GM19023 (cell line): ENCODE measurements around the gene SLC35B2.
"Not testable (repeated sequence)": the region's sequence is repeated elsewhere in the genome, so short reads cannot be mapped to it uniquely, and the experiment has no call there.

Source experiments
- ATAC-seq: cut with Tn5 transposase; IDR thresholded peaks from one replicate; pipeline ENCODE4 v1.9.1; 2021; ENCODE audit warnings: mild to moderate bottlenecking, moderate library complexity; ENCODE audit not compliant: unreplicated experiment

SLC35B2 gene

DNA sequence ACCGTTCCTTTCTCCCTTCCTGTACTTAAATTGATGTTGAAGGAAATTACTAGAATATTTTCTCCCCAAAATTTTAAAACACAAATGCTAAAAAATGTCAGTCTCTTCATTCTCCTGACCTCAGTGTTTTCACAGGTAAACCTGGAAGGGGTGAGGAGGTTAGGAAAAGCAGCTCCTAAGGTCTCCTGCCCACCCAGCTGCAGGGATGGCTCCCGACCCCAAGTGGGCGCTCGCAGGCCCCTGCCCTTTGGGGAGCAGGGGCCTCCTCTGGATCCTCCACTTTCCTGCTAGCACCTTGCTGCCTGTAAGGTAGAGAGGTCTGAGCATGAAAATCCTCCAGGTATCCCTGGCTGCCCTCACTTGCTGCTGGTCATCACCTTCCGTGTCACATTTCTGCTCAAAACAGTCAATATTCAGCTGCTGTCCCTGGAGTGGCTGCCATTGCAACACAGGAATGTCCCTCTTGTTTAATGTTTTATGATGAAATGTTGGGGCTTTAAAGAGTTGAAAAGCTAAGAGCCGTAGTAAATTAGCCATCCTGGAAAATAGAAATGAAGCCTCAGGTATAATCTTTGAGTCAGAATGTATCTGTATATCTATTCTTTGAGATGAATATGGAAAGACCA is 21.3 kb downstream of the SLC35B2 start:
- ATAC-seq, result no peak

DNA sequence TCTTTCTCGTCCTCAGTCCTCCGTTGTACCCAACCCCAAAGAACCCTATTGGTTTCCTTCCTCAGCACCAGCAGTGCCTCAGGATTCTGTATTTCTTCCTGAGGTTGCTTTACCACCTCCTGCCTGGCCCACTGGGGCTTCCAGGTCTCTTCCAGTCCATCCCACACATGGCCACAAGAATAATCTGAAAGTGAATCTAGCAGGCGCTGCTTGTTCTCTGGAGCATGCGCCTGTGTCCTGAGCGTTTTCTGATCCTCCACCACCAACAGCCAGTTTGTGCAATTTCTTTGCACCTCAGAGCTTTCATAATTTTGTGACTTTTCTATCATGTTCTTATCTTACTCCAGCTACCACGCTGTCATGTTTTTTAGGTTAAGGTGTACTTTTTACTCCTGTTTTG is 22.1 kb downstream of the SLC35B2 start:
- no peak for ATAC-seq

DNA sequence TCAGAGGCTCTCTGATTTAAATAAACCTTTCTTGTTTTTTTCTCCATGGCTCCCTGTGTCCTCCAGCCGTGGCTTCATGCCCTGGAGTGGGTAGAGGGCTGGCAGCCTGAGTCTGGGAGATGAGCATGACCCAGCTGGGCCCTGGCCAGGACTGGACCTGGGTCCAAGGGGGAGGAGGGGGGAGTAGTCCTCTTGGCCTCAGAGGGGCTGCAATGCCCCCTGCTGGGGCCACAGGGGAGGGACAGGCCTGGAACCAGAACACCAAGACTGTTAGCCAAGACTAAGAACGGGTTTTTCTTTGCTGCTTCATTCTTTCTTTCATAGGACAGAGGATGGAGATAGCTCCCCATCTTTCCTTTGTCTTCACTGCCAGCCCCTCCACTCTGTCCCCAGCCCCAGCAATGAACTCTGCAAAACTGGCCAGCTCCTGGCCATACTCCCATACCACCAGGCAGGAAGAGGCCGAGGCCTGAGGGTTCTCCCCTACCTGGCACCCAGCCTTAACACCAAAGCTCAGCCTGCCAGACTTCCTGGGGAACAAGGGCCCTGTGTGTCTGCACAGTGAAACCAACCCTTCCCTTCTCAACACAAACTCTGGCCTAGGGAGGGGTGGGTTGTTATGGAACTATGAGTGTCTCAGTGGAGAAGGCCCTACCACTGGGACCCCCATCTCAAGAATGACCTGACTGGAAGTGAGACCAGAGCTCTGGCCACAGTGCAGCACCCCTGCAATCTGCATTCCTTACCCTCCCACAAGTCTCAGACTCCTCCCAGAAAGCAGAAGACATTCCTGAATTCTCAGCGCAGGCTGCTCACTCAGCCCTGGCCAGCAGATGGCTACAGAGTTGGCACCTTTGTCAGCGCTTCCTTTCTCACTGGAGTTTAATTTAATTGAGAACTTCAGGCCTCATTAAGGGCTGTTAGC is 23.0 kb downstream of the SLC35B2 start:
- no peak for ATAC-seq

DNA sequence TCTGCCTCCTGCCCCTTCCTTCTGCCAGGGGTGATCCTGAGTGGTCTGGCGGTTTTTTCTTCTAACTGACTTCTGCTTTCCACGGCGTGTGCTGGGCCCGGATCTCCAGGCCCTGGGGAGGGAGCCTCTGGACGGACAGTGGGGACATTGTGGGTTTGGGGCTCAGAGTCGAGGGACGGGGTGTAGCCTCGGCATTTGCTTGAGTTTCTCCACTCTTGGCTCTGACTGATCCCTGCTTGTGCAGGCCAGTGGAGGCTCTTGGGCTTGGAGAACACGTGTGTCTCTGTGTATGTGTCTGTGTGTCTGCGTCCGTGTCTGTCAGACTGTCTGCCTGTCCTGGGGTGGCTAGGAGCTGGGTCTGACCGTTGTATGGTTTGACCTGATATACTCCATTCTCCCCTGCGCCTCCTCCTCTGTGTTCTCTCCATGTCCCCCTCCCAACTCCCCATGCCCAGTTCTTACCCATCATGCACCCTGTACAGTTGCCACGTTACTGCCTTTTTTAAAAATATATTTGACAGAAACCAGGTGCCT is 23.7 kb downstream of the SLC35B2 start:
- no peak for ATAC-seq

DNA sequence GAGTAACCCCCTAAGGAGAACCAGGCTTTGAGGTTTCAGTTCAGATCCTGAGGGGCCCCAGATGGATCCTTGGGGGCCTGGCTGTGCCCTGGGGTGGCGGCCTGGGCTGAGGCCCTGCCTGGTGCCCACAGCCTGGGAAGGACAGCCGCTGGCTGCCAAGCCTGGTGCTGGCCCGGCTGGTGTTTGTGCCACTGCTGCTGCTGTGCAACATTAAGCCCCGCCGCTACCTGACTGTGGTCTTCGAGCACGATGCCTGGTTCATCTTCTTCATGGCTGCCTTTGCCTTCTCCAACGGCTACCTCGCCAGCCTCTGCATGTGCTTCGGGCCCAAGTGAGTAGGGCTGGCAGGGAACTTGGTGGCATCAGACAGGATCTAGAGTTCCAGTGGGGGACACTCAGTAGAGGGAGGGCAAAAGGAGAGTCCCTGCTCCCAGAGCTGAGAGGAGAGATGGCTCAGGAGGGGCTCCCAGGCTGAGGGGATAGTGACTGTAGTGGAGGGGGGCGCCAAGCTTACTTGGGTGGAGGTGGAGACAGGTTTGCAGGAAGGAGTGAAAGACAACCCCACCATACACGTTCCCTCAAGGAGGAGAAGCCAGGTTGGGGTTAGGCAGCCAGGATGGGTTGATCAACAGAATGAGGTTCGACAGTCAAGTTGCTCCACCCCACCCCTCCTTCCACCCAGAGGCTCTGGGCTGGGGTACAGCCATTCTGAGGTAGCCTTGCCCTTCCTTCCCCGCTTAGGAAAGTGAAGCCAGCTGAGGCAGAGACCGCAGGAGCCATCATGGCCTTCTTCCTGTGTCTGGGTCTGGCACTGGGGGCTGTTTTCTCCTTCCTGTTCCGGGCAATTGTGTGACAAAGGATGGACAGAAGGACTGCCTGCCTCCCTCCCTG is 24.4 kb downstream of the SLC35B2 start:
- no peak for ATAC-seq

DNA sequence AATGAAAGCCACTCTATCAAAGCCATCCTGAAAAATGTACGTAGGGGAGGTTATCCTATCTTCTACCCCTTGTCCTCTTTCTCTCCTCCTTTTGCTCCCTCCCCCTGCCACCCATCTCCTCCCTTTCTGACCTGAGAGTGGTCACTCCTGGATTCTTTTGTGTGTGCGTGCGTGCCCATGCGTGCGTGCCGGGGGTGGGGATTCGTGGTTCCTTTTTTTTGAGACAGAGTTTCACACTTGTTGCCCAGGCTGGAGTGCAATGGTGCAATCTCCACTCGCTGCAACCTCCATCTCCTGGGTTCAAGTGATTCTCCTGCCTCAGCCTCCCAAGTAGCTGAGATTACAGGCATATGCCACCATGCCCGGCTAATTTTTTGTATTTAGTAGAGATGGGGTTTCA is 25.9 kb downstream of the SLC35B2 start:
- ATAC-seq, result not testable (repeated sequence)

DNA sequence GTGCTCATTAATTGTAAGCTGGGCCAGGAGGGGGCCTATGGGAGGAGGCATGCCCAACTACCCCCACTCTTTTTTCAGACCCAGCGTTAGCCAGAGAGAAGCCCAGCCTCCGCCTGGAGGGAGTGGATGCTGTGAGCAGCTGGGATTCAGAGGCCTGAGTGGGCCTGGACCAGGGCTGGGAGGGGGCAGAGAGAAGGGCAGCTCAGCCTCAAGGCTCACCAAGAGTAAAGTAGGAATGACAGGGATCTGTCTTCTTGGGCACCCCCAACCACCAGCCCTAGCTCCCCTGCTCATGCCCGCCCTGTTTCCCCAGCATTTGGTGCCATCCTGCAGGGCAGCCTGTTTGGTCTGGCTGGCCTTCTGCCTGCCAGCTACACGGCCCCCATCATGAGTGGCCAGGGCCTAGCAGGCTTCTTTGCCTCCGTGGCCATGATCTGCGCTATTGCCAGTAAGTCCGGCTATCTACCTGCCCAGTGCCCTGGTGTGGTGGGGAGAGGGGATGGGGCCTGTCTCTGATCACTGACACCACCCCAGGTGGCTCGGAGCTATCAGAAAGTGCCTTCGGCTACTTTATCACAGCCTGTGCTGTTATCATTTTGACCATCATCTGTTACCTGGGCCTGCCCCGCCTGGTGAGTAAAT is 27.2 kb downstream of the SLC35B2 start:
- ATAC-seq, result no peak

DNA sequence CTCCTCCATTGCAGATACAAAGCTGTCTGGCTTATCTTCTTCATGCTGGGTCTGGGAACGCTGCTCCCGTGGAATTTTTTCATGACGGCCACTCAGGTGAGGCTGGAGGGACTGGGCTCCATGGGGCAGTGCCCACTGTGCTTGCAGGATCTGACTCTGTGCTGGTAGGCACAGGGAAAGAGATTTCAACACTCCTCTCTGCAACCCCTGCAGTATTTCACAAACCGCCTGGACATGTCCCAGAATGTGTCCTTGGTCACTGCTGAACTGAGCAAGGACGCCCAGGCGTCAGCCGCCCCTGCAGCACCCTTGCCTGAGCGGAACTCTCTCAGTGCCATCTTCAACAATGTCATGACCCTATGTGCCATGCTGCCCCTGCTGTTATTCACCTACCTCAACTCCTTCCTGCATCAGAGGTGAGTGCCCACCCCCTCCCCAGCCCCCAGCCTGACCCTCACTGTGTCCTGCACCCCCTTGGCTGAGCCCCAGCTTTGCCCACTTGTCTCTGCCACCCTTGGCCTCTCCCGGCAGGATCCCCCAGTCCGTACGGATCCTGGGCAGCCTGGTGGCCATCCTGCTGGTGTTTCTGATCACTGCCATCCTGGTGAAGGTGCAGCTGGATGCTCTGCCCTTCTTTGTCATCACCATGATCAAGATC is 27.8 kb downstream of the SLC35B2 start:
- no peak for ATAC-seq

DNA sequence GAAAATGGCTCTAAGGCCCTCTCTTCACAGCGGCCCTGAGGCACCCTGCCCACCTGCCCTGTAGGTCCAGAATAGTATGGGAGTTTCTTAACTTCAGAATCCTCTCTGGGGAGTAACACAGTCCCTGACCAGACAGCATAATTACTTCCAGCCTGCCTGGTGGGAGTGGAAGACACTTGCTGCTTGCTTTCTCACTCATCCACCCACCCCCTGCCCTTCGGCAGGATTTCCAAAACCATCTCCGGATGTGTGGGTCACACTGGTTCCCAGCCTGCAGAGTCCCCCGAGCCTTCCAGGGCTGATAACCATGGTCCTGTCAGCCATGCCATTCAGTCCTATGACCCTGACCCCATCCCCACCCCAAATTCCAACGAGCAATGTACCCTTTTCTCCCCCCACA is 28.5 kb downstream of the SLC35B2 start:
- no peak for ATAC-seq

DNA sequence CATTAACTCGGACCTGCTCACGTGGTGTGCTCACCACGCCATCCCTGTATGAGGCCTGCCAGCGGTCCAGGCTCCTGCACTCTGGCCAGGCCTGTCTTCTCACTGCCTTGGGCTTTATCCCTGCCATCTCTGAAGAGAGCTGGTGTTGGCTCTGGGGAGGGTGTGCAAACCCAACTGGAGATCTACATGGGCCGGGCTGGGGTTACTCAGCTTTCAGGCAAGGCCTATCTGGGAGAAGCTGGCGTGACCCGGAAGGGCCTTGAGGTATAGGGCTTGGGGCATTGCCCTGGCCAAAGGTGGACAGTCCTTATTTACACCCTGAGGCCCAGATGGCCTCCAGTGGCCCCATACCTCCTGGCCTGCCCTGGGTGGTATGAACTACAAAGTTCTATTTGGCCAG is 28.9 kb downstream of the SLC35B2 start:
- ATAC-seq, result no peak

DNA sequence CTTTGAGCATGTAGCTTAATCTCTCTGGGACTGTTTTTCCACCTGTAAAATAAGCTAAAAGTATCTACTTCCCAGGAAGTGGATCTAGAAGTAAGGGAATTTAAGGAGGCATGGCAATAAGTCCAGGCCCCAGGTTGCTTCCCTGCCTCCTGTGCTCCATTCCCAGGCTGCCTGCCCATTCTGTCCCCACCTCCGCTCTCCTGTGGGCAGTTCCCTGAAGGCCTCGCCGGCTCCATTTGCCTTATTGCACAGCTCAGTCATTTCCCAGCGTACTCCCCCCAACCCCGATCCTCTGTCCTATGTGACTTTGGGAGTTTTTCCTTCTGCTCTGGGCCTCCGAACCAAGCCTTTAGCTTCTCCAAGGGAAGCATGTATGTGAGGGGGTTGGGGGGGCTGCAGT is 29.3 kb downstream of the SLC35B2 start:
- no peak for ATAC-seq

DNA sequence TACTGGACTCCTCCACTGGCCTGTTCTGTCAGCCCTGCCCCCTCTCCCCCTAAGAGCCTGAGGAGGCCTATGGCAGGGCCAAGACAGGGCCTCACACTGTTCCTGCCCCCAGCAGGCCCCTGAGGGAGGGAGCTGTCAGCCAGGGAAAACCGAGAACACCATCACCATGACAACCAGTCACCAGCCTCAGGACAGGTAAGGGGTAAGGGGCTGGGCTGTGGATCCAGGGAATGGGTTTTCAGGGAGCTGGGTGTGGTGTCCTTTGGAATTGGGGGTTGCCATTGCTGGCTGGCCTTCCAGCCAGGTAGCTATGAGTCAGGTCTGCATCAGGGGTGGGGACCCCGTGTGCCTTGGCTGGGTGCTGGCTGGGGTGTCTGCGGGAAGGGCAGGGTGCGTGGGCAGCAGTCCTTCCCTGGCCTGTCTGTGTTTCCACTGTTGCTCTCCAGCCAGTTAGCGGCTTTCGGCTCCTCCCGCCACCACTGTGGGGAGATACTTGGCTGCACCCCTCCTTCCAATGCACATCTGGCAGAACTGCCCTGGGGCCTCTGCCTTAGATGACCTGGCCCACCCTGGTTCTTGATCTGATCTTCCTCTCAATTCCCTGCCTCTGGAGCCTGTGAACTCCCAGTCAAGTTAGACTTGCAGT is 30.1 kb downstream of the SLC35B2 start:
- no peak for ATAC-seq

DNA sequence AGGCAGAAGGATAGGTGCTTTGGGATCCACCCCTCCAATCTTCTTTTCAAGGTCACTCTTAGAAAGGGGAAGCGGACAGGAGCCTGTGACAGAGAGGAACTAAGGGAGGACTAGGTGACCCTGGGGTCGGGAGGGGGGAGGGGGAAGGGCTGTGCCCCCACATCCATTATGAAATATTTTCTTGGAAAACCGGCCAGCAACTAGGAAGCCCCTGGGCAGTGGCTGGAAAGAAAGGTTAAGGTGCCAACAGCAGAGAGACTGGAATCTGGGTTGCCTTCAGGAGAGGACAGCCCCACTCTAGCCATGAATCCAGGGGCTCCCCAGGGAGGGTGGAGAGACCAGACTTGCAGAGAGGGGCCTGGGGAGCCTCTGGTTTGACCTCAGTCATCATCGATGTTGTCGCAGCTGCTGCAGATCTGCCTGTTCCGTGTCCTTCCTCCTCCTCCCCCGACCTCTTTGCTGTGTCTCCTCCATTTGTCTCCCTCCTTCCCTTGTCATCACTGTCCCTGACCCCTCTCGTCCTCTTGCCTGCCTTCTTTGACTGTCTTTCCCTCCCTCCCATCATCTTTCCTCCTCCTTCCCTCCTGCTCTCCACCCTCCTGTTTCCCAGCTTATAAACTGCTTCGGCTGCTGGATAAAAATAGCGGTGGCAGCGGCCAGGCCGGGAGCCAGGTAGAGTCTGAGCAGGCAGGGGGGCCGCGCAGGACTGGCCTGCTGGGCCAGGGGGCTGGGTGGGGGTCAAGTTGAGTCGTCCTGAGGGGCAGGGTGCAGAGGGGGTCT is 30.8 kb downstream of the SLC35B2 start:
- no peak for ATAC-seq

DNA sequence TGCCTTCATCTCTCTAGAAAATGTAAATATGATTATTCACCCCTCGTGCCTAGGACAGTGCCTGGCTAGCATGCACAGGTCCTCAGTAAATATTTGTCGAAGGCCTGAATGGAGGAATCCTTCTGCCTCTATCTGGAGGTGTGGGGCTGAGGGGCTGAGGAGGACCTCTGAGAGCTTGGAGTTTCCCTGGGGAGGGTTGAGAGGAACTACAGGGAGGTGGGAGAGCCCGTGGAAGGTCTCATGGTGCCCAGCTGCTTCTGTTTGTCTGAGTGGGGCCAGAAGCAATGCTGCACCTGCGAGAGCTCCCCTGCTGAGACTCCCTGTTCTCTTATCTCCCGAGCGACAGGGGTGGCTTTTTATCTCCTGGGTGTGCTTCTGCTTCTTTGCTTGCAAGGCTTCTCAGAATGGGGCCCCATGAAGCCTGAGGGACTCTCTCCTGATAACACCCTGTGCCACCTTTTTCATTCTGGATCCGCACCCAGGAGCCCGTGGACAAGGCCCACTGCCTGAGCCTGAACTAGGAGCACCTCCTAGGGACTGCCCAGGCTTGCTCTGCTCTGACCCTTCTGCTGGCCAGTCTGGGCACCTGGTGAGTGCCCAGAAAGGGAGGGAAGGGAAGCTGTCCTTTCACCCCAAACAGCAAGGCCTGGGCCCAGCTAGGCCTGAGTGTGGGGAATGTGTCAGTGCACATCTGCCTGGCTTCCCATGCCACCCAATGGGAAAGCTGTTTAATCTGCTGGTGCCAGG is 31.6 kb downstream of the SLC35B2 start:
- ATAC-seq, result no peak

DNA sequence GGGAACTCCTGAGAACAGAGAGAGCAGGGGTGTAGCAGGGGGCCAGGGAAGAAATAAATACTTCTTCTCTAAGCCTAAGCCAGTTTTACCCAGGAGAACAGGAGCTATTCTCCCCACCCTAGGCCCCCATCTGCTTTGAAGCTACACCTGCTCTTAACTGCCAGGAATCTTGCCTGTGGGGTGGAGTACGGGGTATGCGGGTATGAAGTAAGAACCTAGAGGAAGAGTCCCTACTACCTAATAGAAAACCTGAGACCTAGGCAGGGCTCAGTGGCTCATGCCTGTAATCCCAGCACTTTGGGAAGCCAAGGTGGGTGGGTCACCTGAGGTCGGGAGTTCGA is 32.4 kb downstream of the SLC35B2 start:
- no peak for ATAC-seq

DNA sequence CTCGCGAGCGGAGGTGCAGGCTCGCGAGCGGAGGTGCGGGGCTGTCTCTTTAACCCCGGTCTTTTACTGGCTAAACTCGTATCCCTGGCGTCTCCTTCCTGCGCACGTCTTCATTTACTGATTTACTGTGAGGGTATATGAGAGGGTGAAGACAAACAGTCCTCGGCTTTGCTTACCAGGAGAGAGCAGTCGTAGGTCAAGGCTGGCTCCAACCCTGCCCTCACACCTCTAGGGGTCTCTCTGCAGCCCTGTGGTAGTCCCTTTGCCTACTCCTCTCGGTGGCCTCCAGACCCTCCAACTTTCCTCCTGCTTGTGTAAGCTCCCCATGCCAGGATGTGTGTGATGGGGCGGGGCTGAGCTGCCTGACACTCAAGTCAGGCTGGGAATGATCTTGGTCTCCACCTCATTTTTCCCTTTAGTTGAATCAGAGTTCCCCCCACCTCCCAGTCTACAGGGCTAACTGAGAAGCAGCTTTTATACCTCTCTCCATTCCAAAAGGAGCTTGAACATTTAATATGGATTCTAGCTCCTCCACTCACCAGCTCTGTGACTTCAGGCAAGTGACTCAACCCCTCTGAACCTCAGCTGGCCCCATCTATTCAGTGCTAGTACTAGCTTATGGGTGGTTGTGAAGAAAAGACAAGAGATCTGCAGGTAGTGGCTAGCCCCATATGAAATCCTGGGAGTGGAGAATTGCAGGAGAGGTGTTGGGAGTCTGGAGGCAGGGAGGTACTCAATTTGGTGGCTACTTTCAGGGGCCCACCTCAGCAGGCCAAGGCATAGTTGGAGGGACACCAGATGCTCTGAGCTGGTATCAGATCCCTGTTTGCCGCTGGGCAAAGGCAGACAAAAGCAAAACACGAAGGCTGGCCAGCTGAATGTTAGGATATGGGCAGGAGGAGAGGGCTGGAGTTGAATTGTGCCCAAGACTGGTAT is 33.0 kb downstream of the SLC35B2 start:
- peak; percentile 5 for ATAC-seq

DNA sequence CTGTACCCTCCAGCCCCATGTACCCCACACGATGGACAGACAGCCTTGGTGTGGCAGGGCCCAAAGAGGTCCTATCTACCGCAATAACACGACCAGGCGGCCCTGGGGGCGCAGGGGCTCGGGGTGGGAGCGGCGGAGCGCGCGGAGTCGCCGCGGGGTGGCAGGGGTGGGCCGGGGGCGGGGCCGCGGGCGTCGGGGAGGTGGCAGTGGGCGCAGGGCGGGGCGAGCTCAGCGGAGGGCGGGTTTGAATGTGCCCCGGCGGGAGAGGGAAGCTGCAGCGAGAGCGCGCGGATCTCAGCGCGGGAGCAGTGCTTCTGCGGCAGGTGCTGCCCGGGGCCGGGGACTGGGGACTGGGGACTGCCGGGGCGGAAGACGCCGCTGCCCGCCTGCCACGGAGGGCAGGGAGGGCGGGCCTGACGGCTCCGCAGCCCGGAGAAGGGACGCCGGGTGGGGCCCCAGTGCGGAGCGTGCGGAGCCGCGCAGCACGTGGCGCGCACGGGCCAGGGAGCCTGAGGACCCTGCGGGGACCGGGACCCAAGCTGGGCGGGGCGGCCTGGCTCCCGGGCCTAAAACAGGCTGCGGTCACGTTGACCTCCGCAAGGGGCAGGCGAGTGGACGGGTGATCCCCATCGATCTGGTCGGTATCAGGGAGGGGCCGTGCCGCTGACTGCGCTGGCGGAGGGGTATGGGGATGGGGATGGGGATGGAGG is 33.9 kb downstream of the SLC35B2 start, which contains the start of gene SLC29A1:
SLC29A1 (plus strand) TSS at position 277 of the 710 bp plus-strand sequence. CDS start 3,719 bp downstream, outside the sequence.
- ATAC-seq, result peak; percentile 39
